IMR-90 (cell line): ENCODE measurements around the gene TPM2. TPM values are rescaled to one million over a fixed set of nuclear protein-coding genes. Genes with fewer than 3 reads are reported as not detected.
A peak's percentile ranks its signal among the peaks of the same experiment; 100 is the strongest.

Experiments
- ATAC-seq: fragments of 200-7000 bp; cut with Tn5 transposase; 2 replicates; pipeline ENCODE4 v1.9.1; 2020; ENCODE audit warnings: low read depth, mild to moderate bottlenecking, moderate library complexity
- BruUV-seq: library from RNA; stranded (reverse); fragments of 400-500 nt; replicated peaks from 2 replicates; lab custom pipeline; 2021; lab: Mats Ljungman, UMichigan
- CTCF ChIA-PET: fragments of 300-600 bp; formaldehyde crosslinking; extraction: SDS; loops from one replicate; lab custom pipeline; 2021; ENCODE audit warnings: antibody characterized with exemption; lab: Yijun Ruan, JAX
- POLR2A ChIA-PET: fragments of 300-600 bp; sonication (Branson Sonifier 250); formaldehyde crosslinking; loops from one replicate; lab custom pipeline; 2022; ENCODE audit warnings: antibody characterized with exemption; ENCODE audit not compliant: unreplicated experiment; lab: Charles Lee
- DNase-seq: peaks from one replicate; pipeline ENCODE4 v3.0.0; 2013
- H2AFZ ChIP-seq: replicated peaks from 2 replicates; pipeline ENCODE3; 2013; ENCODE audit warnings: low read length, mild to moderate bottlenecking; ENCODE audit not compliant: poor library complexity
- H2AK5ac ChIP-seq: 2 replicates; pipeline ENCODE4 v1.6.1; 2013; ENCODE audit warnings: low read depth, low read length, inconsistent platforms
- H2AK9ac ChIP-seq: replicated peaks from 2 replicates; pipeline ENCODE3; 2013; ENCODE audit warnings: mild to moderate bottlenecking, low read depth, low read length, moderate library complexity; ENCODE audit not compliant: poor library complexity
- H2BK120ac ChIP-seq: 2 replicates; pipeline ENCODE4 v1.6.1; 2013; ENCODE audit warnings: low read depth, low read length, inconsistent platforms
- H2BK15ac ChIP-seq: 3 replicates; pipeline ENCODE4 v1.6.1; 2013; ENCODE audit warnings: low read depth, low read length, inconsistent platforms
- H2BK20ac ChIP-seq: 2 replicates; pipeline ENCODE4 v1.6.1; 2013; ENCODE audit warnings: low read depth, mild to moderate bottlenecking, inconsistent platforms, low read length, moderate library complexity
- H2BK5ac ChIP-seq: 2 replicates; pipeline ENCODE4 v1.6.1; 2013; ENCODE audit warnings: mild to moderate bottlenecking, low read depth, low read length, inconsistent platforms; ENCODE audit not compliant: poor library complexity, severe bottlenecking
- H3K14ac ChIP-seq: replicated peaks from 2 replicates; pipeline ENCODE4 v1.6.1; 2013; ENCODE audit warnings: low read depth, low read length, inconsistent platforms
- H3K18ac ChIP-seq: 2 replicates; pipeline ENCODE4 v1.6.1; 2013; ENCODE audit warnings: low read depth, low read length, control low read depth
- H3K23ac ChIP-seq: 2 replicates; pipeline ENCODE4 v1.6.1; 2013; ENCODE audit warnings: low read depth, low read length, inconsistent platforms
- H3K27ac ChIP-seq: 2 replicates; pipeline ENCODE4 v1.5.1; 2013; ENCODE audit warnings: mild to moderate bottlenecking, control low read depth, low read length; ENCODE audit not compliant: insufficient read depth
- H3K27me3 ChIP-seq: 2 replicates; pipeline ENCODE4 v1.6.1; 2013; ENCODE audit warnings: low read length; ENCODE audit not compliant: control insufficient read depth, insufficient read depth
- H3K36me3 ChIP-seq: 2 replicates; pipeline ENCODE4 v1.6.1; 2013; ENCODE audit warnings: low read length, mixed read lengths; ENCODE audit not compliant: control insufficient read depth, insufficient read depth
- H3K4ac ChIP-seq: 2 replicates; pipeline ENCODE4 v1.6.1; 2013; ENCODE audit warnings: low read depth, low read length, inconsistent platforms
- H3K4me1 ChIP-seq: 2 replicates; pipeline ENCODE4 v1.6.1; 2013; ENCODE audit warnings: low read length, mixed read lengths; ENCODE audit not compliant: control insufficient read depth, insufficient read depth
- H3K4me2 ChIP-seq: 2 replicates; pipeline ENCODE4 v1.6.1; 2013; ENCODE audit warnings: low read depth, mild to moderate bottlenecking, control low read depth, low read length, moderate library complexity
- H3K4me3 ChIP-seq: 2 replicates; pipeline ENCODE4 v1.5.1; 2013; ENCODE audit warnings: low read depth, mild to moderate bottlenecking, control low read depth, low read length, moderate library complexity; ENCODE audit not compliant: insufficient read depth
- H3K56ac ChIP-seq: 2 replicates; pipeline ENCODE4 v1.6.1; 2013; ENCODE audit warnings: low read length, inconsistent platforms; ENCODE audit not compliant: insufficient read depth; ENCODE audit errors: extremely low read depth
- H3K79me1 ChIP-seq, 2 experiments: 2 replicates each; pipeline ENCODE4 v1.6.1; 2013; ENCODE audit warnings: low read length in 2 of 2, inconsistent platforms in 1 of 2, low read depth in 1 of 2
- H3K9ac ChIP-seq: 2 replicates; pipeline ENCODE4 v1.6.1; 2013; ENCODE audit warnings: low read depth, low read length, control low read depth
- H3K9me1 ChIP-seq: 2 replicates; pipeline ENCODE4 v1.6.1; 2013; ENCODE audit warnings: low read length, inconsistent platforms; ENCODE audit not compliant: insufficient read depth
- H3K9me3 ChIP-seq: 2 replicates; pipeline ENCODE4 v1.6.1; 2013; ENCODE audit warnings: low read length; ENCODE audit not compliant: control insufficient read depth, insufficient read depth
- H4K20me1 ChIP-seq: 2 replicates; pipeline ENCODE4 v1.6.1; 2013; ENCODE audit warnings: low read length, inconsistent platforms; ENCODE audit not compliant: insufficient read depth
- H4K5ac ChIP-seq: 2 replicates; pipeline ENCODE4 v1.6.1; 2013; ENCODE audit warnings: mild to moderate bottlenecking, low read depth, low read length, control low read depth
- H4K8ac ChIP-seq, 2 experiments: 2 replicates each; pipeline ENCODE4 v1.6.1; 2013; ENCODE audit warnings: low read depth in 2 of 2, low read length in 2 of 2, control low read depth in 1 of 2, inconsistent platforms in 1 of 2
- H4K91ac ChIP-seq: 2 replicates; pipeline ENCODE4 v1.6.1; 2013; ENCODE audit warnings: low read depth, low read length, inconsistent platforms; ENCODE audit not compliant: insufficient read depth
- BHLHE40 ChIP-seq: fragments of 150-350 bp; IDR thresholded peaks from 2 replicates; pipeline ENCODE4 v1.6.1; 2016; ENCODE audit warnings: mild to moderate bottlenecking, low read depth, low read length
- CEBPB ChIP-seq: IDR thresholded peaks from 2 replicates; pipeline ENCODE4 v1.6.1; 2012; ENCODE audit warnings: low read depth, low read length, improper control_type of control experiment
- CHD1 ChIP-seq: IDR thresholded peaks from 2 replicates; pipeline ENCODE4 v1.6.1; 2012; ENCODE audit warnings: low read depth, low read length, improper control_type of control experiment
- FOS ChIP-seq: fragments of 150-350 bp; IDR thresholded peaks from 2 replicates; pipeline ENCODE4 v1.6.1; 2016; ENCODE audit warnings: low read depth, low read length
- MAFK ChIP-seq: IDR thresholded peaks from 2 replicates; pipeline ENCODE4 v1.6.1; 2012; ENCODE audit warnings: low read depth, low read length, improper control_type of control experiment
- MAZ ChIP-seq: IDR thresholded peaks from 2 replicates; pipeline ENCODE4 v1.6.1; 2012; ENCODE audit warnings: low read depth, mild to moderate bottlenecking, low read length, improper control_type of control experiment, moderate library complexity, borderline replicate concordance
- MXI1 ChIP-seq: IDR thresholded peaks from 2 replicates; pipeline ENCODE4 v1.6.1; 2012; ENCODE audit warnings: low read depth, mild to moderate bottlenecking, low read length, moderate library complexity, borderline replicate concordance
- NFE2L2 ChIP-seq: fragments of 150-350 bp; IDR thresholded peaks from 2 replicates; pipeline ENCODE4 v1.6.1; 2016; ENCODE audit warnings: low read depth, mild to moderate bottlenecking, low read length
- POLR2A ChIP-seq: IDR thresholded peaks from 2 replicates; pipeline ENCODE4 v1.6.1; 2012; ENCODE audit warnings: mild to moderate bottlenecking, low read depth, low read length
- RAD21 ChIP-seq: IDR thresholded peaks from 2 replicates; pipeline ENCODE4 v1.6.1; 2012; ENCODE audit warnings: low read length, improper control_type of control experiment
- RCOR1 ChIP-seq: IDR thresholded peaks from 2 replicates; pipeline ENCODE4 v1.6.1; 2012; ENCODE audit warnings: mild to moderate bottlenecking, low read length, improper control_type of control experiment; ENCODE audit not compliant: insufficient replicate concordance
- RFX5 ChIP-seq: IDR thresholded peaks from 2 replicates; pipeline ENCODE4 v1.8.0; 2012; ENCODE audit warnings: low read depth, mild to moderate bottlenecking, low read length, moderate library complexity
- WGBS, 2 experiments: methylation state at CpG; one replicate each; pipeline versions ENCODE4 v1.1.5 to v1.1.7; 2013; ENCODE audit warnings: missing lambda C conversion rate in 2 of 2; ENCODE audit not compliant: insufficient read length in 1 of 2; ENCODE audit errors: extremely low coverage in 2 of 2; 5-methylcytosine and 5-hydroxymethylcytosine counted together
- dilution Hi-C: fragments of 300-500 bp; cut with HindIII; formaldehyde crosslinking; loops from one replicate; pipeline ENCODE4 v1.14.3; 2018; ENCODE audit warnings: low sequenced_read_pairs; ENCODE audit not compliant: unreplicated experiment
- in situ Hi-C: fragments of 300-500 bp; cut with MboI; formaldehyde crosslinking; loops from 3 replicates; pipeline ENCODE4 v1.14.3; 2019; ENCODE audit warnings: low sequenced_read_pairs, inconsistent platforms, mixed read lengths
- intact Hi-C: fragments of 100-400 bp; cut with micrococcal nuclease; formaldehyde crosslinking; loops from 2 replicates; pipeline ENCODE4 v1.10.0; 2022
- polyA plus RNA-seq, 3 experiments: library from polyadenylated mRNA; depleted of rRNA; stranded (reverse); fragments of >200 nt; gene quantifications; 2 replicates each; pipeline ENCODE4 v1.2.3, GENCODE V29; 2012; ENCODE audit warnings: low replicate concordance in 1 of 3
- total RNA-seq: library from RNA; depleted of rRNA; stranded (reverse); fragments of >200 nt; gene quantifications from 2 replicates; pipeline ENCODE4 v1.2.3, GENCODE V29; 2012
- TF ChIP-seq, protein P1 (sequence below): conservative IDR thresholded peaks from 2 replicates; pipeline ENCODE4 v1.5.1; 2012; ENCODE audit warnings: mild to moderate bottlenecking, low read depth, low read length, improper control_type of control experiment
- TF ChIP-seq, protein P2 (sequence below): fragments of 150-350 bp; IDR thresholded peaks from 2 replicates; pipeline ENCODE4 v1.6.1; 2016; ENCODE audit warnings: low read depth, mild to moderate bottlenecking, low read length, moderate library complexity, borderline replicate concordance

TPM2 gene
- total and polyA plus RNA-seq, 2 of the 4 experiments (the other 2 are of a cell fraction), result 960 to 2,500 TPM

DNA sequence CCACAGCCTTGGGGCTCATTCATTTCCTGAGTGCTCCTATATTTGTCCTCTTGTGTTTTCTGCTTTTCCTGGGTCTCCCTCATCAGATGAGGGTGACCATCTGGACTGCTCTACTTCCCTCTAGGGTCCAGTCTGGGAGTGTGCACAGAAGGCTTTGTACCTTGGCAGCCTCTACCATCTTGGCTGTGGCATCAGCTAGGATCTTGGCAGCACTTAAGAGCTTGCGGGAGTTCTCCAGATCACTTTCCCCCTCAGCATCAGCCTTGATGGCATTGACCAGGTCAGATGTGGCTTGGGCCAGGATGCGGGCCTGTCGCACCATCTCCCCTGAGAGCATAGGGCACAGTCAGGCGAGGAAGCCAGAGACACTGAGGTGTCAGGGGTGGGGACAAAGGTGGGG lies 26.5 kb upstream of the TPM2 start (continued):
- TF ChIP-seq FOS (no peak), RCOR1 (no peak), MAZ (no peak), RAD21 (no peak), CHD1 (no peak), MAFK (no peak), MXI1 (no peak)

DNA sequence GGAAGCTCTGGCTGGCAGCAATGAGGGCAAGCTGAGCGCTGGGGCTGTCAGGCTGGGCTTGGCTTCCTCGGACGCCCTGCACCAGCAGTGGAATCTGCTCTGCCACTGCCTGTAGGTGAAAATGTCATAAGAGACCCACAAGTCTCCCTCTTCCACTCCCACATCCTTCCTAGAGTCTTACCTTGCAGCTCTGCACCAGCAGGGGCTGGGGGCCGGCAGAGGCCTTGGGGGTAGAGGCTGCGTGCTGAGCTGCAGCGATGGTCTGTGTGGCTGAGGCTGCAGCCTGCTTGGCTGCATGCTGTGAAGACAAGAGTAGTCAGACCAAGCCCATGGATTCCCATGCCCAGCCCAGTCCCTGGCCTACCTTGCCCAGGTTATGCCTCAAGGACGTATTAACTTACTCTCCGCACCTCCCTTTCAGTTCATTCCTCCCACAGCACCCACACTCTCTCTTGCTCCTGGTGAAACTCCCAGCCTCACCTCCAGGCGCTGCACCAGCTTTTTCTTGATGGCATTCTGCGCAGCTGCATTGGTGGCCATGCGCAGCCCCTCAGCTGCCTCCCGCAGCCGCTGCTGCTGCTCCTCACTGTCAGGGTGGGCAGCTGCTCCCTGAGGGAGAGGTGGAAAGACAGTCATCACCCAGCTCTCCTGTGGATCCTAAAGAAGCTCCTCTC lies 25.0 kb upstream of the TPM2 start:
- Histone ChIP-seq H4K91ac (no peak overlapping the region), H4K20me1 (peaks cover 41% of the 10 kb centered on the region), H3K36me3 (peaks cover 88% of the 10 kb centered on the region), H3K4me1 (no peaks in the 10 kb centered on the region), H3K9ac (no peak overlapping the region), H2BK5ac (no peak overlapping the region), H3K4me2 (no peak overlapping the region), H3K18ac (no peak overlapping the region), H4K8ac (no peak overlapping the region), H3K4me3 (no peak overlapping the region), H3K9me3 (no peaks in the 10 kb centered on the region), H3K79me1 (peaks cover 34 to 76% of the 10 kb centered on the region in 2 experiments), H2AK9ac (no peak overlapping the region), H2BK120ac (no peak overlapping the region), H2AFZ (no peak overlapping the region), H3K56ac (no peak overlapping the region), H2BK15ac (no peak overlapping the region), H3K14ac (no peak overlapping the region), H3K23ac (no peak overlapping the region), H2BK20ac (no peak overlapping the region), H3K27ac (no peak overlapping the region), H4K5ac (no peak overlapping the region), H3K27me3 (no peaks in the 10 kb centered on the region), H2AK5ac (no peak overlapping the region), H3K4ac (no peak overlapping the region), H3K9me1 (no peaks in the 10 kb centered on the region; the same call in 1 of the 2 replicates)
- ChIA-PET CTCF (interaction anchor here (0.7 kb wide), 1 partner anchor 49 kb away, joined by 3 read pairs; no protein-coding TSS in a partner anchor), POLR2A (interaction anchor here (1.0 kb wide), 1 partner anchor 24 kb away, joined by 4 read pairs; no protein-coding TSS in a partner anchor)
- DNase-seq (no peak), ATAC-seq (no peak)
- dilution Hi-C loops, result no loop called here
- WGBS, 2 experiments, result 100% methylated on average over 2 of the region's 13 CpGs; no CpG with 5 or more reads in 1 of the 2 experiments
- intact Hi-C loops, result no loop called here
- BruUV-seq, result TSS peak; percentile 16
- in situ Hi-C loops, result no loop called here
- no peak for TF ChIP-seq NFE2L2
- TF ChIP-seq CEBPB, result no peak
- TF ChIP-seq RAD21, result no peak
- TF ChIP-seq, protein P1, sequence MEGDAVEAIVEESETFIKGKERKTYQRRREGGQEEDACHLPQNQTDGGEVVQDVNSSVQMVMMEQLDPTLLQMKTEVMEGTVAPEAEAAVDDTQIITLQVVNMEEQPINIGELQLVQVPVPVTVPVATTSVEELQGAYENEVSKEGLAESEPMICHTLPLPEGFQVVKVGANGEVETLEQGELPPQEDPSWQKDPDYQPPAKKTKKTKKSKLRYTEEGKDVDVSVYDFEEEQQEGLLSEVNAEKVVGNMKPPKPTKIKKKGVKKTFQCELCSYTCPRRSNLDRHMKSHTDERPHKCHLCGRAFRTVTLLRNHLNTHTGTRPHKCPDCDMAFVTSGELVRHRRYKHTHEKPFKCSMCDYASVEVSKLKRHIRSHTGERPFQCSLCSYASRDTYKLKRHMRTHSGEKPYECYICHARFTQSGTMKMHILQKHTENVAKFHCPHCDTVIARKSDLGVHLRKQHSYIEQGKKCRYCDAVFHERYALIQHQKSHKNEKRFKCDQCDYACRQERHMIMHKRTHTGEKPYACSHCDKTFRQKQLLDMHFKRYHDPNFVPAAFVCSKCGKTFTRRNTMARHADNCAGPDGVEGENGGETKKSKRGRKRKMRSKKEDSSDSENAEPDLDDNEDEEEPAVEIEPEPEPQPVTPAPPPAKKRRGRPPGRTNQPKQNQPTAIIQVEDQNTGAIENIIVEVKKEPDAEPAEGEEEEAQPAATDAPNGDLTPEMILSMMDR, result no peak
- TF ChIP-seq BHLHE40, result no peak
- TF ChIP-seq CHD1, result no peak
- no peak for TF ChIP-seq POLR2A
- TF ChIP-seq MAFK, result no peak
- TF ChIP-seq RCOR1, result no peak
- TF ChIP-seq RFX5, result no peak
- TF ChIP-seq, protein P2, sequence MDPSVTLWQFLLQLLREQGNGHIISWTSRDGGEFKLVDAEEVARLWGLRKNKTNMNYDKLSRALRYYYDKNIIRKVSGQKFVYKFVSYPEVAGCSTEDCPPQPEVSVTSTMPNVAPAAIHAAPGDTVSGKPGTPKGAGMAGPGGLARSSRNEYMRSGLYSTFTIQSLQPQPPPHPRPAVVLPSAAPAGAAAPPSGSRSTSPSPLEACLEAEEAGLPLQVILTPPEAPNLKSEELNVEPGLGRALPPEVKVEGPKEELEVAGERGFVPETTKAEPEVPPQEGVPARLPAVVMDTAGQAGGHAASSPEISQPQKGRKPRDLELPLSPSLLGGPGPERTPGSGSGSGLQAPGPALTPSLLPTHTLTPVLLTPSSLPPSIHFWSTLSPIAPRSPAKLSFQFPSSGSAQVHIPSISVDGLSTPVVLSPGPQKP, result no peak
- TF ChIP-seq FOS, result no peak
